B cell (primary cell): ENCODE results near the gene FRMD4A. TPM values are rescaled to one million over a fixed set of nuclear protein-coding genes. Genes with fewer than 3 reads are reported as not detected.
"Not testable (repeated sequence)": the region's sequence is repeated elsewhere in the genome, so short reads cannot be mapped to it uniquely, and the experiment has no call there.

Source experiments
- ATAC-seq: fragments of 200-7000 bp; cut with Tn5 transposase; one replicate; pipeline ENCODE4 v1.10.0; 2021; ENCODE audit warnings: low read depth, mild to moderate bottlenecking, moderate number of reproducible peaks, moderate library complexity
- CTCF ChIA-PET: fragments of 350-600 bp; sonication (Branson Sonifier 250); formaldehyde crosslinking; loops from one replicate; lab custom pipeline; 2021; ENCODE audit warnings: antibody characterized with exemption, inconsistent platforms; lab: Charles Lee
- POLR2A ChIA-PET: fragments of 350-600 bp; sonication (Branson Sonifier 250); formaldehyde crosslinking; loops from one replicate; lab custom pipeline; 2021; ENCODE audit warnings: antibody characterized with exemption; lab: Charles Lee
- DNase-seq: peaks from one replicate; pipeline ENCODE4 v3.0.0; 2013
- H2AFZ ChIP-seq: 2 replicates; pipeline ENCODE4 v1.6.1; 2012; ENCODE audit warnings: mild to moderate bottlenecking, low read depth, low read length; ENCODE audit not compliant: insufficient read depth, poor library complexity, severe bottlenecking
- H3K27ac ChIP-seq, 2 donors: 1 replicate in 1 of 2; 2 replicates in 1 of 2; pipeline ENCODE4 v1.5.1; 2012 to 2013; ENCODE audit warnings: low read length in 2 of 2, mild to moderate bottlenecking in 2 of 2, moderate library complexity in 1 of 2
- H3K27me3 ChIP-seq, 4 experiments: fragments of 200-600 bp in 1 of 4; sonication (generic) in 1 of 4; replicated peaks in 1 of 4; 1 replicate in 2 of 4; 2 replicates in 2 of 4; pipeline versions ENCODE4 v1.6.1 to v1.7.0; 2013 to 2016; ENCODE audit warnings: low read length in 3 of 4, mild to moderate bottlenecking in 2 of 4, mixed read lengths in 1 of 4, moderate library complexity in 1 of 4; ENCODE audit not compliant: insufficient read depth in 4 of 4, control insufficient read depth in 3 of 4; ENCODE audit errors: control extremely low read depth in 1 of 4
- H3K36me3 ChIP-seq, 2 experiments: replicated peaks in 1 of 2; 1 replicate in 1 of 2; 2 replicates in 1 of 2; pipeline versions ENCODE4 v1.6.1 to v1.7.1; 2013; ENCODE audit warnings: low read length in 1 of 2; ENCODE audit not compliant: insufficient read depth in 2 of 2, control insufficient read depth in 1 of 2; ENCODE audit errors: control extremely low read depth in 1 of 2, extremely low read depth in 1 of 2
- H3K4me1 ChIP-seq, 2 donors: fragments of 200-600 bp in 1 of 2; sonication (generic) in 1 of 2; 1 replicate in 1 of 2; 2 replicates in 1 of 2; pipeline versions ENCODE4 v1.5.1 to v1.6.1; 2013 to 2017; ENCODE audit warnings: low read length in 2 of 2; ENCODE audit not compliant: control insufficient read depth in 2 of 2, insufficient read depth in 2 of 2
- H3K4me2 ChIP-seq: replicated peaks from 2 replicates; pipeline ENCODE3; 2012; ENCODE audit warnings: mild to moderate bottlenecking, low read depth, low read length; ENCODE audit not compliant: poor library complexity, severe bottlenecking
- H3K4me3 ChIP-seq, 5 experiments: fragments of 200-600 bp in 1 of 5; sonication (generic) in 1 of 5; 1 replicate in 3 of 5; 2 replicates in 2 of 5; pipeline versions ENCODE4 v1.5.1 to v1.7.0; 2011 to 2016; ENCODE audit warnings: low read length in 4 of 5, mild to moderate bottlenecking in 4 of 5, low read depth in 2 of 5, control low read depth in 1 of 5, moderate library complexity in 1 of 5; ENCODE audit not compliant: insufficient read depth in 1 of 5; ENCODE audit errors: control extremely low read depth in 1 of 5, extremely low read depth in 1 of 5
- H3K79me2 ChIP-seq: fragments of 200-600 bp; sonication (generic); one replicate; pipeline ENCODE4 v1.6.0; 2016; ENCODE audit warnings: low read length; ENCODE audit not compliant: control insufficient read depth, insufficient read depth
- H3K9ac ChIP-seq: fragments of 200-600 bp; sonication (generic); 2 replicates; pipeline ENCODE4 v1.6.1; 2017; ENCODE audit warnings: mild to moderate bottlenecking, low read length, moderate library complexity
- H3K9me3 ChIP-seq, 3 donors: one replicate each; pipeline versions ENCODE4 v1.6.1 to v1.7.1; 2013; ENCODE audit warnings: low read length in 2 of 3; ENCODE audit not compliant: control insufficient read depth in 2 of 3, insufficient read depth in 1 of 3; ENCODE audit errors: control extremely low read depth in 1 of 3
- H4K20me1 ChIP-seq: 2 replicates; pipeline ENCODE4 v1.6.0; 2012; ENCODE audit warnings: mild to moderate bottlenecking, low read length; ENCODE audit not compliant: insufficient read depth, control insufficient read depth, poor library complexity, severe bottlenecking
- H3K27ac Mint-ChIP-seq: one replicate; pipeline ENCODE4 v1.8.0; 2021; ENCODE audit warnings: mixed read lengths
- H3K27me3 Mint-ChIP-seq: one replicate; pipeline ENCODE4 v1.8.0; 2021; ENCODE audit warnings: mixed read lengths
- H3K4me1 Mint-ChIP-seq: one replicate; pipeline ENCODE4 v1.8.0; 2021; ENCODE audit warnings: mixed read lengths
- H3K4me3 Mint-ChIP-seq: one replicate; pipeline ENCODE4 v1.8.0; 2021; ENCODE audit warnings: mixed read lengths
- H3K9me3 Mint-ChIP-seq: one replicate; pipeline ENCODE4 v1.8.0; 2022; ENCODE audit warnings: mixed read lengths; ENCODE audit not compliant: insufficient read depth
- CTCF ChIP-seq: fragments of 200-600 bp; IDR thresholded peaks from one replicate; pipeline ENCODE4 v1.8.0; 2022; ENCODE audit warnings: antibody characterized with exemption, mild to moderate bottlenecking
- EZH2 ChIP-seq: IDR thresholded peaks from 2 replicates; pipeline ENCODE4 v1.6.1; 2012; ENCODE audit warnings: borderline replicate concordance, low read depth, mild to moderate bottlenecking, moderate library complexity, low read length; ENCODE audit not compliant: insufficient read depth, poor library complexity, severe bottlenecking
- WGBS: methylation state at CpG from one replicate; pipeline ENCODE4 v1.1.5; 2013; ENCODE audit warnings: missing lambda C conversion rate; ENCODE audit not compliant: insufficient coverage; 5-methylcytosine and 5-hydroxymethylcytosine counted together
- intact Hi-C: fragments of 100-400 bp; cut with micrococcal nuclease; formaldehyde crosslinking; loops from one replicate; pipeline ENCODE4 v1.10.0; 2022
- polyA plus RNA-seq: library from polyadenylated mRNA; depleted of rRNA; stranded (reverse); fragments of >200 nt; gene quantifications from 2 replicates; pipeline ENCODE4 v1.2.3, GENCODE V29; 2012
- total RNA-seq, 2 donors: library from RNA; stranded (reverse); fragments of 120-200 nt in 1 of 2; gene quantifications; 1 replicate in 1 of 2; 2 replicates in 1 of 2; pipeline versions ENCODE4 v1.2.3 to v1.2.4, GENCODE V29; 2013 to 2022

FRMD4A gene
- total and polyA plus RNA-seq, 2 donors (not counting 1 experiment from before 2014, with no cell fraction given): 0.76 to 3.4 TPM

- intact Hi-C loops: no loop called here
- Histone ChIP-seq H3K27me3 (peaks cover 0 to 8% (median 3%) of the 10 kb centered on the region in 4 experiments), H3K9ac (no peak overlapping the region), H3K4me3 (no peak overlapping the region), H3K4me1 (no peaks in the 10 kb centered on the region), H2AFZ (no peak overlapping the region), H3K4me2 (no peak overlapping the region), H3K9me3 (no peaks in the 10 kb centered on the region), H3K36me3 (no peaks in the 10 kb centered on the region), H3K27ac (no peak overlapping the region), H3K79me2 (no peaks in the 10 kb centered on the region), H4K20me1 (no peaks in the 10 kb centered on the region)
- H3K27ac Mint-ChIP-seq: no peak overlapping the region
- H3K4me1 Mint-ChIP-seq: no peaks in the 10 kb centered on the region
- H3K27me3 Mint-ChIP-seq: peaks cover 44% of the 10 kb centered on the region
- CTCF ChIA-PET: no interaction called here
- H3K4me3 Mint-ChIP-seq: no peak overlapping the region
- no peaks in the 10 kb centered on the region for H3K9me3 Mint-ChIP-seq
- 91% methylated on average over 4 of the region's 4 CpGs for WGBS
- ATAC-seq (no peak), DNase-seq (no peak)
- no peak for TF ChIP-seq CTCF
- no peak for TF ChIP-seq EZH2
- POLR2A ChIA-PET: no interaction called here
Measured at GRCh38 chr10:14233566-14233965, 97.2 kb downstream of the FRMD4A start.

- H3K9me3 Mint-ChIP-seq, CTCF ChIA-PET, H3K9me3 ChIP-seq, H3K27me3 ChIP-seq, intact Hi-C loops, H3K4me1 ChIP-seq, H3K27ac ChIP-seq, H3K4me2 ChIP-seq, H3K9ac ChIP-seq, DNase-seq, ATAC-seq, H3K4me1 Mint-ChIP-seq, H3K4me3 ChIP-seq, H3K79me2 ChIP-seq, POLR2A ChIA-PET, H3K27ac Mint-ChIP-seq, H3K36me3 ChIP-seq, H4K20me1 ChIP-seq, H3K4me3 Mint-ChIP-seq, H2AFZ ChIP-seq: not testable (repeated sequence)
- 100% methylated on average over 1 of the region's 3 CpGs for WGBS
- H3K27me3 Mint-ChIP-seq: peaks cover 54% of the 10 kb centered on the region
Measured at GRCh38 chr10:14228798-14229197, 101.9 kb downstream of the FRMD4A start.
